HG03439 (cell line): ENCODE measurements around the gene SLC9C2.
"Not testable (repeated sequence)": the region's sequence is repeated elsewhere in the genome, so short reads cannot be mapped to it uniquely, and the experiment has no call there.

Source experiments
- ATAC-seq: cut with Tn5 transposase; IDR thresholded peaks from one replicate; pipeline ENCODE4 v1.9.1; 2021; ENCODE audit warnings: mild to moderate bottlenecking, moderate library complexity; ENCODE audit not compliant: unreplicated experiment

The SLC9C2 gene

DNA sequence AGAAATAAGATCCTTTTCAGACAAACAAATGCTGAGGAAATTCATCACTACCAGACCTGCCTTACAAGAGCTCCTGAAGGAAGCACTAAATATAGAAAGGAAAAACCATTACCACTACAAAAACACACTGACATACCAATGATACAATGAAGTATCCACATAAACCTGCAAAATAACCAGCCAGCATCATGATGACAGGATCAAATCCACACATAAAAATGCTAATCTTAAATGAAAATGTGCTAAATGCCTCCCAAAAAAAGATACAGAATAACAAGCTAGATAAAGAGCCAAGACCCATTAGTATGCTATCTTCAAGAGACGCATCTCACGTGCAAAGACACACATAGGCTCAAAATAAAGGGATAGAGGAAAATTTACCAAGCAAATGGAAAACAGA lies 140.2 kb downstream of the SLC9C2 start:
- not testable (repeated sequence) for ATAC-seq

DNA sequence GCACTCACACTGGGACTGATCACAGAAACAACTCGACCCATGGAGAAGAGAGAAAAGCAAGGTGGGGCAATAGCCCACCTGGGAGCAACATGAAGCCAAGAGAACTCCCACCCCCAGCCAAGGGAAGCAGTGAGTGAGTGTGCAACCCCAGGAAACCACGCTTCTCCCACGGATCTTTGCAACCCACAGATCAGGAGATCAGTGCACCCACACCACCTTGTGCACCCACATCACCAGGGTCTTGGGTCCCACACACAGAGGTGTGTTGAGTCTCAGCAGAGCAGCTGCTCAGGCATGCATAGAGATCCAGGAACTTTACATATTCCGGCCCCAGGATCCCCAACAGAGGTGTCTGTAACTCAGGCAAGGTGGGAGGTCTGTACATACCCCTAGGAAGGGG lies 143.0 kb downstream of the SLC9C2 start:
- no peak for ATAC-seq

DNA sequence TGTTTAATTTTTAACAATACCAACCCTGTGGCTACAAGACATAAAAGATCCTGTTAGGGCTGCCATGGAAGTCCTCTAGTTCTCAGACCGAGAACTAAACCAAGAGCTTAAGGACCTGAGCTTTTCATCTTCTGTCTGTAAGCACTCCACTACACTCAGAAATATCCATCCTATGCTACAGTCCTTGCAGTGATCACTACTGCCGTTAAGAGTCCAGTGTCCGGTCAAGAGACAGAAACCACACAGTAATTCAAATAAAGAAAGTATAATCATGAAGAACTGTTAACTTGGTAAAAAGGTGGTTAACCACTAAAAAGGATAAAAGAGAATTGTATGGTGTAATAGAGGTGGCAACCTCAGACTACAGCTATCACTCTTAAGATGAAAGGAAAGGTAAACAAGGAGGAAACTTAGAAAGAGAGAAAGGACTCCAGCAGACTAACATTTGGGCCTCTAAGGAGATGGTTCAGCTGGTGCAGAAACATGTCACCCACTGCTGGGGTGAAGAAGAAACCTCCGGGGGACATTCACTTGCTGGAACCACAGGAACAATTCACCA lies 147.8 kb downstream of the SLC9C2 start:
- ATAC-seq, result no peak

DNA sequence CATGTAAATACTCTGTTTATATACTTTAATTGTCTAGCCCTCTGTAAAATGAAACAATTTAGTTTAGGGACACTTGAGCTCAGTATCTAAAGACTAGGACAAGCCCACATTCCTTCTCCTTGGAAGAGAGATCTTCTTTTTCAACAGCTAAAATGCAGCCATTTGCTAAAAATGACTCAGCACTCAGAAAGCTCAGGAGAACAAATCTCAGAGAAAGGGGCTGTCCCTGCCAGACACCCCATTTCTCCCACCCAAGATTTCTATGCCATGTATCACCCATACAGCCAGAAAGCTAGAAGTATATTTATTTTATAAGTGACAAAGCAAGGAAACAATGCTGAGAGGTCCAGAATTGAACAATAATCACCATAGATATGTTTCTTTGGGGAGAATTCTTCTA lies 148.9 kb downstream of the SLC9C2 start:
- no peak for ATAC-seq

- ATAC-seq, result no peak
These were observed 150.9 kb downstream of the SLC9C2 start for GRCh38 chr1:173451981-173452380.
